Stimulated activated CD8-positive, alpha-beta memory T cell treated with anti-CD3 and anti-CD28 coated beads, Interleukin-7, amount 100 ng/mL, for 1 hour (primary cell): ENCODE measurements around the gene NFIA.

Source experiments
- DNase-seq, 2 donors: peaks; one replicate each; pipeline ENCODE4 v3.0.0-alpha.2; 2020; ENCODE audit warnings: low read depth in 2 of 2

Gene NFIA

GRCh38 chr1:61370177-61370912 is 288.0 kb downstream of the NFIA start:
- DNase-seq, result no peak

DNA sequence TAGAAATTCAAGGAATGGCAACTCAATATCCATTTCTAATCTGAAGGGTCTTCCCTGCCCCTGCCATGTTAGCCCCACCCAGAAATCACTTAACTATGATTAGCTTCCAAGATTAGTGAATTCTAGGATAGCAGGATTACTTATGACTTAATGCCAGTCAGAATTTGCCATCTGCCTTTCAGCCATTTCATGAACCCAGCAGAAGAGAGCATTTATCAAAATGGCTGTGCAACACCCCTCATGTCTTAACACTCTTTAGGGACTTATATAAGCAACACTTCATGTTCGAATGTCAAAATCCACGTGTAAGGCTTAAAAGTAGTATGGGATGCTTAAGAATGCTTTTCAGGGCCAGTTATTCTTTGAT is 288.5 kb downstream of the NFIA start:
- no peak for DNase-seq

DNA sequence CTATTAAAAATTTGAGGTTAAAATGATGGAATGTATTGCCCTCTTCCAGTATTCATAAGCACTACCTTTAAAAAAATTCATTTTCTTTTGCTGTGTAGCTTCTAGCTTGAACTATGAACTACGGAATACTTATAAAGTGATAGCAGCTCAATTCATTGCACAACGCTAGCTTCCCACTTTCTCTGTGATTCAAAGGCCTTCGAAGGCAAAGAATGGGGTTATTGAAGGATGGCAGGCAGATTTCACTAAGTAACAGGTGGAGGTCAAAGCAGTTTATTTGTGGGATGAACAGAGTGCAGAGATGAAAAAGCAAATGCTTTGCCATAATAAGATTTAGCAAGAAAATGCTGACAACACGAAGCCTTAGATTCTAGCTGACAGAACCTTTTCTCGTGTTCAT is 290.6 kb downstream of the NFIA start:
- DNase-seq, result no peak

DNA sequence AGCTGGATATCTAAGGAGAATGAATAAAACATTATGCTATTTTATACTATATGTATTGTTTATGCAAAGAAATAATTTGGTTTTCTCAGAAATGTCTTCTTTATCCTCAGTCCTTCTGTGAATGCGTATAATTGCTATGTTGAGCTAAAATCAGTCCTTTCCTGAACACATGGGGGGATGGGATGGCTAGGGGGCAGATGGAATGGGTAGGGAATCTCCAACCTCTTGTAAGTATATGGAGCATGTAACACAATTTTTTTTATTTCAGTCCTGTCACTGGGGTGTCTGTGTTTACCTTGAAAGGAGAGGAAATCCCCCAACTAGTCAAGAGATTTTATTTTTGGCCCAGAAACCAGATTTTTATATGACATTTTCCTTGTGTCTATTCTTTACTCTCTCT is 291.8 kb downstream of the NFIA start:
- no peak for DNase-seq

GRCh38 chr1:61375082-61375880 is 292.9 kb downstream of the NFIA start:
- DNase-seq, result no peak

- no peak for DNase-seq
Measured at GRCh38 chr1:61376151-61376550, 293.8 kb downstream of the NFIA start.

GRCh38 chr1:61377242-61377958 is 295.0 kb downstream of the NFIA start:
- no peak for DNase-seq

GRCh38 chr1:61378494-61379180 is 296.3 kb downstream of the NFIA start:
- no peak for DNase-seq

GRCh38 chr1:61379693-61380092 is 297.3 kb downstream of the NFIA start:
- no peak for DNase-seq

GRCh38 chr1:61380561-61380960 is 298.2 kb downstream of the NFIA start:
- DNase-seq, result no peak

DNA sequence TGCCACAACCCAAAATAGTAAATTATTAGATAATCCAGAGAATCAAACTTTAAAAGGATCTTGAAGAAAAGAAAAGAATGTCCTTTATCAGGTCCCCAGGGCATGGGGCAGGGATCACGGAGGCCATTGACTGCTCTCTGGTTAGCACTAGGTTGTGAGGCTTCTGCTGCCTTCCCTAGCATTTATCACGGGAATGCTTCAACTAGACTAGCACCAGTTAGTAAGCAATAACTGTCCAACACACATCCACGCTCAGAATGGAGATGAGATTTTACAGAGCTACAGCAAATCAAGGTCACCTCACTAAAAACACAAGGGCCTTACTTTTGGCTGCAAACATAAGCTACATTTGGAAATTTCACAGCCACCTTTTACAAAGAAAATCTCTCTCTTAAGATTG is 304.0 kb downstream of the NFIA start:
- no peak for DNase-seq

DNA sequence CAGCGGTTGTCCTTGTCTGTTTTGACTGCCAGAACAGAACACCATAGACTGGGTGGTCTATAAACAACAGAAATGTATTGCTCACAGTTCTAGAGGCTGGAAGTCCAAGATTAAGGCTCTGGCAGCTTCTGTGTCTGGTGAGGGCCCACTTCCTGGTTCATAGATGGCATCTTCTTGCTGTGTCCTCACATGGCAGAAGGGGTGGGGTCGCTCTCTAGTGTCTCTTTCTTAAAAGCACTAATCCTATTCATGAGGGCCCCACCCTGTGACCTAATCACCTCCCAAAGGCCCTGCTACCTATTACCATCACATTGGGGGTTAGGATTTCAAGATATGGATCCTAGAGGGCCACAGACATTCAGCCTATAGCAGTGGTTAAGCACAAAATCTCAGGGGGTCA is 304.4 kb downstream of the NFIA start:
- DNase-seq, result no peak

DNA sequence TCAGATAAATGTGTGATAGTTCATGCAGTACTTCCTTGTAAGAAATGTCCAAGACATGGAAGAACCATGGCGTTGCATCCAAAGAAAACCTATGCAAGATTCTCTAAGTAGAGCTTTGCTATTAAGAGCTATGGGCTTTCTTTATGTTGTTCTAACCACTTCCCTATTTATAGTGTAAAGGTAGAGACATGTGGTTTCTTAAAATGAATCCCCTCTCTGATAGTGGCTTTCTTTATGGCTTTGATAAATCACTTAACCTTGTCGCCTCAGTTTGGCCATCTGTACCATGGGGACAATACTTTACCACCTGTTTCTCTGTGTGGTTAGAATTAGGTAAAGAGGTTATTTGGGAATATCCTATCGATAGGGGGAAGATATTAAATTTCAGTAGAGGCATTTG is 305.5 kb downstream of the NFIA start:
- no peak for DNase-seq

DNA sequence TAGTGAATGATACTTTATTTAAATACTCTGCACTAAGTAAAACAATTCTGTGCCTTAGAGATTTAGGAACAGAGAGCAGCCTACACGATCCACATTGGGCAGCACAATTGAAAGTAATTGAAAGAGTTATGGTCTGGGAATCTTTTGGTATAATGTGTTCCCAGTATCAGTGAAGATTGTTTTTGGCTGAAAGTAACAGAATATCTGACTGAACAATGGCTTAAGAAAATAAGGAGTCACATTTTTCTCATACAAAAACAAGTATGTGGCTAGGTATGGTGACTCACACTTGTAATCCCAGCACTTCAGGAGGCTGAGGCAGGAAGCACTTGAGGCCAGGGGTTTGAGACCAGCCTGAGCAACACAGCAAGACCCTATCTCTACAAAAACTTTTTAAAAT is 306.2 kb downstream of the NFIA start:
- DNase-seq, result no peak

- no peak for DNase-seq
Measured at GRCh38 chr1:61389194-61389925, 307.0 kb downstream of the NFIA start.

- DNase-seq, result no peak
Measured at GRCh38 chr1:61389926-61390845, 307.8 kb downstream of the NFIA start.

DNA sequence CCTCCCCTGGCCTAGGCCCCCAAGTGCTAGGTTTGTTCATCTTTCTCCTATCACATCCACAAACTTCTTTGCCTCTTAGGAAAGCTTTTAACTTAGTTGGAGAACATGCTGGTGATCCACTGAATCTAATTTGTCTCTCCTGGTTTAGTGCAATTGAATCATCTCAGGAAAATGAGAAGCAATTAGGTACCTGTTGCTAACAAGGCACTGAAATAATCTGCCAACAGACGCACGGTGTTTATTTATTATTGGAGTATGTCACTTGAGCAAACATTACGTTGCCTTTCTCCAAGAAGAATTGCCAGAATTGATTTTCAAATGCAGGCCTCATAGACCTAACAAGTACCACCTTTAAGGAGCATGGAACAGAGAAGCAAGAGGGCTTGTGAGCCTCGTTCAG is 309.4 kb downstream of the NFIA start:
- no peak for DNase-seq

GRCh38 chr1:61392409-61393242 is 310.3 kb downstream of the NFIA start:
- no peak for DNase-seq

DNA sequence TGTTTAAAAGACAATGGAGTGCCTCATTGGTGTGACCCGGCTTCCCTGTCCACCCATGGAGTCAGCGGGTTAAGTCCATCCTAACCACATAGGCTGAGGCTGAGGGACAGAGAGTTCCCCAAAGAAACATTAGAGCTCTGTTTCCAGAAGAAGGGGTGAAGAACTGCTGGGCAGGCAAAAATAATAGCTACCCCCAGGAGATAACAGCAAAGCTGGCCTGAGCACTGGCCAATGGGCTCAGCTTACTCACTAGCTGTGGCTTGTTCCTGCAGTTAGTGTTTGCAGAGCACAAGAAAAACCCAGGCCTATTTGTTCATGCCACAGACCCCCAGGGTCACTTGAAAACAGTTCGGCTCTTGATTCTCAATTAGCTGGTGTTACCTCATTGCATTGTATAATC is 311.2 kb downstream of the NFIA start:
- DNase-seq, result no peak
